Caco-2 (cell line): ENCODE data around the gene DOCK2. TPM values are rescaled to one million over a fixed set of nuclear protein-coding genes. Genes with fewer than 3 reads are reported as not detected.

Experiments
- BruUV-seq: library from RNA; stranded (reverse); fragments of 400-500 nt; replicated peaks from 2 replicates; lab custom pipeline; 2021; lab: Mats Ljungman, UMichigan
- CTCF ChIA-PET: fragments of 300-600 bp; sonication (Branson Sonifier 250); formaldehyde crosslinking; loops from one replicate; lab custom pipeline; 2022; ENCODE audit warnings: antibody characterized with exemption; lab: Charles Lee
- POLR2A ChIA-PET: fragments of 300-600 bp; sonication (Branson Sonifier 250); formaldehyde crosslinking; loops from one replicate; lab custom pipeline; 2022; ENCODE audit warnings: antibody characterized with exemption; lab: Charles Lee
- DNase-seq, 2 experiments: peaks; one replicate each; pipeline versions ENCODE4 v3.0.0 to v3.0.0-alpha.2; 2020 to 2022
- H3K27me3 ChIP-seq: replicated peaks from 2 replicates; pipeline ENCODE4 v1.6.0; 2011; ENCODE audit warnings: low read length; ENCODE audit not compliant: control insufficient read depth, insufficient read depth
- H3K36me3 ChIP-seq: 2 replicates; pipeline ENCODE4 v1.5.1; 2011; ENCODE audit warnings: low read length; ENCODE audit not compliant: control insufficient read depth, insufficient read depth
- H3K4me1 ChIP-seq: fragments of 250-450 bp; sonication (Bioruptor Pico); 2 replicates; pipeline ENCODE4 v1.5.1; 2020; ENCODE audit warnings: mild to moderate bottlenecking
- H3K4me3 ChIP-seq: 2 replicates; pipeline ENCODE4 v1.5.1; 2011; ENCODE audit warnings: low read depth, mild to moderate bottlenecking, control low read depth, low read length
- H3K9me3 ChIP-seq: fragments of 250-450 bp; sonication (Bioruptor Pico); 2 replicates; pipeline ENCODE4 v1.5.1; 2020; ENCODE audit warnings: mild to moderate bottlenecking, moderate library complexity
- H3K27ac Mint-ChIP-seq: one replicate; pipeline ENCODE4 v1.8.0; 2022; ENCODE audit warnings: mixed read lengths; ENCODE audit not compliant: unreplicated experiment
- H3K27me3 Mint-ChIP-seq: one replicate; pipeline ENCODE4 v1.8.0; 2022; ENCODE audit warnings: mixed read lengths; ENCODE audit not compliant: insufficient read depth, unreplicated experiment
- H3K36me3 Mint-ChIP-seq: one replicate; pipeline ENCODE4 v1.8.0; 2022; ENCODE audit warnings: mild to moderate bottlenecking, mixed read lengths; ENCODE audit not compliant: insufficient read depth, unreplicated experiment
- H3K4me1 Mint-ChIP-seq: one replicate; pipeline ENCODE4 v1.8.0; 2022; ENCODE audit warnings: low read depth, mixed read lengths; ENCODE audit not compliant: unreplicated experiment
- H3K4me3 Mint-ChIP-seq: one replicate; pipeline ENCODE4 v1.8.0; 2022; ENCODE audit warnings: mild to moderate bottlenecking, moderate library complexity, mixed read lengths; ENCODE audit not compliant: unreplicated experiment
- H3K9me3 Mint-ChIP-seq: one replicate; pipeline ENCODE4 v1.8.0; 2022; ENCODE audit warnings: mixed read lengths; ENCODE audit not compliant: unreplicated experiment
- intact Hi-C: fragments of 100-400 bp; cut with micrococcal nuclease; formaldehyde crosslinking; loops from one replicate; pipeline ENCODE4 v1.10.0; 2022; ENCODE audit not compliant: unreplicated experiment
- total RNA-seq: library from RNA; stranded (reverse); gene quantifications from 2 replicates; pipeline ENCODE4 v1.2.3, GENCODE V29; 2022
- TF ChIP-seq, protein P1 (sequence below), 2 experiments: fragments of 200-600 bp in 1 of 2; IDR thresholded peaks; 1 replicate in 1 of 2; 2 replicates in 1 of 2; pipeline versions ENCODE4 v1.5.1 to v1.8.0; 2011 to 2022; ENCODE audit warnings: antibody characterized with exemption in 1 of 2, control low read depth in 1 of 2, inconsistent platforms in 1 of 2, low read depth in 1 of 2, low read length in 1 of 2, mild to moderate bottlenecking in 1 of 2, moderate library complexity in 1 of 2; ENCODE audit not compliant: insufficient read depth in 1 of 2, severe bottlenecking in 1 of 2, unreplicated experiment in 1 of 2

Gene DOCK2
- total RNA-seq, 1 experiment from 2014 or later = 0.09 TPM

DNA sequence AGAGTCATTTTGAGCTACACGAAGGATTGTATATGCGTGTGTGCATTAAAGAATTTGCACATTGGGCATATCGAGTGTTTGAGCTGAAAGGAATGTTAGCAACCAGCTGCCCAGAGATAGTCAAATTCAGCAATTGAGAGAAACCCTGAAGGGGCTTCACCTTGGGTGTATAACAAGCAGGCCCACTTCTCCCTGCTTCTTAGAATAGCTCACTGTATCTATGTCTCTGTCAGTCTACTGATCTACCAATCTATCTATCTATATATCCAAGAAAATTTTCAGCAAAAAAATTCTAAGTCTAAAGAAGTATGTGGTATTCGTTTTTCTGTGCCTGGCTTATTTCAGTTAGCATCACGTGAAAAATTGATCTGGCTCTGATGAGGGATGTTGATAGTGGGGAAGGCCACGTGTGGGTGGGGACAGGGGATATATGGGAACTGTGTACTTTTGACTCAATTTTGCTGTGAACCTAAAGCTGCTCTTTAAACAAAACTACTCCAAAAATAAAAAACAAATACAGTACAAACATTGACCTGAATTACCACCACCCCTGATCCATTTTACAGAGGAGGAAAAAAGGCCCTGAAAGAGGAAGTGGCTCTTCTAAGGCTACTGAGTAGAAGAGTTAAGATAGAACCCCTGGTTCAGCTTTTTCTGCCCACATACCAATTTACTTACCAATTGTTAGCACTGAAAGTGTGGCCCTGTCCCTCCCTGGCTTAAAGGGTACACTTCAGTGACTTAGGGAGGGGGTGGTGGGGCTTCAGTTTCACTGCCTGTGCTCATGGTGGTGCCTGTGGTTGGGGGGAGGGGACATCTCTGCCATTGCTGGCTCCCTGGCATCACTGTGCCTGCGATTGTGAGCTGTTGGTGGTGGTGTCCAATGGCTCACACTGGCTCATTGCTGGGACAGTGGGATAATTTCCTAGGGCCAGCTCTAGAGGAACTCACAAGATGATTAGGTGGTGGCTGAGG lies 141.8 kb downstream of the DOCK2 start:
- no peaks in the 10 kb centered on the region for H3K9me3 Mint-ChIP-seq
- Histone ChIP-seq H3K27me3 (no peaks in the 10 kb centered on the region), H3K4me3 (no peak overlapping the region), H3K4me1 (no peaks in the 10 kb centered on the region), H3K36me3 (no peaks in the 10 kb centered on the region), H3K9me3 (no peaks in the 10 kb centered on the region)
- TF ChIP-seq, protein P1, sequence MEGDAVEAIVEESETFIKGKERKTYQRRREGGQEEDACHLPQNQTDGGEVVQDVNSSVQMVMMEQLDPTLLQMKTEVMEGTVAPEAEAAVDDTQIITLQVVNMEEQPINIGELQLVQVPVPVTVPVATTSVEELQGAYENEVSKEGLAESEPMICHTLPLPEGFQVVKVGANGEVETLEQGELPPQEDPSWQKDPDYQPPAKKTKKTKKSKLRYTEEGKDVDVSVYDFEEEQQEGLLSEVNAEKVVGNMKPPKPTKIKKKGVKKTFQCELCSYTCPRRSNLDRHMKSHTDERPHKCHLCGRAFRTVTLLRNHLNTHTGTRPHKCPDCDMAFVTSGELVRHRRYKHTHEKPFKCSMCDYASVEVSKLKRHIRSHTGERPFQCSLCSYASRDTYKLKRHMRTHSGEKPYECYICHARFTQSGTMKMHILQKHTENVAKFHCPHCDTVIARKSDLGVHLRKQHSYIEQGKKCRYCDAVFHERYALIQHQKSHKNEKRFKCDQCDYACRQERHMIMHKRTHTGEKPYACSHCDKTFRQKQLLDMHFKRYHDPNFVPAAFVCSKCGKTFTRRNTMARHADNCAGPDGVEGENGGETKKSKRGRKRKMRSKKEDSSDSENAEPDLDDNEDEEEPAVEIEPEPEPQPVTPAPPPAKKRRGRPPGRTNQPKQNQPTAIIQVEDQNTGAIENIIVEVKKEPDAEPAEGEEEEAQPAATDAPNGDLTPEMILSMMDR (IDR thresholded peaks at IDR 0.05; ENCODE audit: insufficient read depth in 1 of 2, low read depth in 1 of 2, low read length in 1 of 2, severe bottlenecking in 1 of 2, unreplicated experiment in 1 of 2) = no peak
- DNase-seq = no peak
- intact Hi-C loops = no loop called here
- no peaks in the 10 kb centered on the region for H3K36me3 Mint-ChIP-seq
- no TSS peak for BruUV-seq
- POLR2A ChIA-PET = no interaction called here
- H3K4me1 Mint-ChIP-seq = no peaks in the 10 kb centered on the region
- H3K4me3 Mint-ChIP-seq = no peak overlapping the region
- H3K27ac Mint-ChIP-seq = no peak overlapping the region
- CTCF ChIA-PET = no interaction called here
- no peaks in the 10 kb centered on the region for H3K27me3 Mint-ChIP-seq

DNA sequence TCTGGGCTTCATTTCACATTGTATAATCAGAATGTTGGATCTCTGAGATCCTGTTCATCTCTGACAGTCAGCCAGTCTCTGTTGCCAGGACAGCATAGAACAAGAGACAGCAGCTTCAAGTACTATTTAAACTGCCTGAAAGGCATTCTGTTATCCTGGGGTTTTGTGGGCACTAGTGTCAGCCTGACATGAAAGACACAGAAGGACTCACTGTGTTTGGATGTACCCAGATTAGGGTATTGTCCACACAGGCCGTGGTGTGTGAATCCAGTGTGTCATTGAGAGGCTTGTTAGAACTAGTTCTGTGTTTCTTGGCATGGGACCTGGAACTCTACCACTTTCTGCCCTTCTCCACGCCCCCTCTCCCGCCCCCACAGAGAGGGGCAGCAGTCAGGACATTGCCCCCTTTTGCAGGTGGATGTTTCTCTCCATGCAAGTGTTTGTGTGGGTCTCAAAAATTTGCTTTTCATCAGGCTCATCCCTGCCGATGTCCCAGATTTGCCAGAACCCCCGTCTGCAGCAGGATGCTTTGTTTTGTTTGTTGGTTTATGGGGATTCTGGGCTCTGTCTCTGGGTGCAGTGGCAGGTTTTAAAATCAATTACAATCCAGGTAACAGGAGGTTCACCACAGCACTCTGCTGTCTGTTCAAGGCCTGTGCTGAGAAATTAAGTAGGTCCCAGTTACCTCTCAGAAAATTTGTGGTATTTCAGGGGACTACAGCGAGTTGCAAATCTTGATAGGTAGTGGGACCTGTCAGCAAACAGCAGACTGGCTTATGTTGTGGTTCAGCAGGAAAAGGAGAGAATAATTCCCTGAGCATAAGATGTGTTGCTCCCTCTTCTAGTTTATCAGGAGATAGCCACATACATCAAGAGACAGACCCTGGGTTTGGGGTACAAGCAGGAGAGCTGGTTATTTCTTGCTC lies 144.6 kb downstream of the DOCK2 start:
- intact Hi-C loops = no loop called here
- POLR2A ChIA-PET = no interaction called here
- H3K4me3 ChIP-seq = no peak overlapping the region
- Mint-ChIP-seq H3K4me3 (no peak overlapping the region), H3K9me3 (no peaks in the 10 kb centered on the region), H3K27me3 (no peaks in the 10 kb centered on the region), H3K4me1 (peaks cover 8% of the 10 kb centered on the region), H3K36me3 (no peaks in the 10 kb centered on the region), H3K27ac (no peak overlapping the region)
- peaks cover 9% of the 10 kb centered on the region for H3K4me1 ChIP-seq
- no peaks in the 10 kb centered on the region for H3K9me3 ChIP-seq
- CTCF ChIA-PET = no interaction called here
- no TSS peak for BruUV-seq
- H3K27me3 ChIP-seq = no peaks in the 10 kb centered on the region
- TF ChIP-seq, protein P1 (IDR thresholded peaks at IDR 0.05; ENCODE audit: insufficient read depth in 1 of 2, low read depth in 1 of 2, low read length in 1 of 2, severe bottlenecking in 1 of 2, unreplicated experiment in 1 of 2) = no peak
- no peaks in the 10 kb centered on the region for H3K36me3 ChIP-seq
- DNase-seq = no peak
